ENCODE measurements around the gene IGF1. TPM values are rescaled to one million over a fixed set of nuclear protein-coding genes. Genes with fewer than 3 reads are reported as not detected.

The IGF1 gene
- total and polyA plus RNA-seq, 2 experiments from 2014 or later = not detected

DNA sequence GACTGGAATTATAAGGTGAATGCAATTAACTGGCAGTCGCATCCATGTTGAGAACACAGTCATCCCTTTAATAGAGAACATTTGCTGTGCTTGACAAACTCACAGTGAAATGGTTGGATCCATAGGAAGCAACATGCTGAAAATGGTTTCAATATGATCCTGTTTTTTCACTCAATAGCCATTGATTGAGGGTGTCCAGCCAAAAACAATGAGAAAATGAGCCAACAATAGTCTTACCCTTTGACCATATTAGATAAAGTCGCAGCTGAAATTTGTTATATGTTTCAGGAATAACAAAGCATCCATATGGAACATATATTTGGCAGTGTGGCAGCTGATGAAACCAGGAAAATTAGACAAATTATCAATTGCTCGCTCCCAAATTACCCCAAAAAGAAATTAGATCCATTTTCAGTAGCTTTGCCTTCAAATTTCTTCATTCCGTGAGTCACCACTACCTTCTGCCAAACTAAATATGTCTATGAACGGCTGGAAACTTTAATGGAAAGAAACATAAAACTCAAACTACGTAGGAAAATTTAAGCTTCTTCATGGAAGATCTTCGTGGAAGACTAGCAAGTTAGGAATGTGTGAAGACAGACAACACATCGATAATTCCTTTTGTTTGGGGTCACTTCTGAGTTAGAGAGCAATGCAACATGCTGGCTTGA lies 17.4 kb downstream of the IGF1 start:
- H3K27ac ChIP-seq = no peak overlapping the region
- no peaks in the 10 kb centered on the region for H3K4me1 ChIP-seq (ENCODE audit: low read depth)
- no peaks in the 10 kb centered on the region for H3K36me3 ChIP-seq
- no peak overlapping the region for H3K4me3 ChIP-seq
- DNase-seq (ENCODE audit: low read depth in 1 of 2, low spot score in 1 of 2) = peak in 1 of 2 donors; percentile 53
- H3K9me3 ChIP-seq (ENCODE audit: low read depth) = no peaks in the 10 kb centered on the region
- no peaks in the 10 kb centered on the region for H3K27me3 ChIP-seq
- TF ChIP-seq, protein P1, sequence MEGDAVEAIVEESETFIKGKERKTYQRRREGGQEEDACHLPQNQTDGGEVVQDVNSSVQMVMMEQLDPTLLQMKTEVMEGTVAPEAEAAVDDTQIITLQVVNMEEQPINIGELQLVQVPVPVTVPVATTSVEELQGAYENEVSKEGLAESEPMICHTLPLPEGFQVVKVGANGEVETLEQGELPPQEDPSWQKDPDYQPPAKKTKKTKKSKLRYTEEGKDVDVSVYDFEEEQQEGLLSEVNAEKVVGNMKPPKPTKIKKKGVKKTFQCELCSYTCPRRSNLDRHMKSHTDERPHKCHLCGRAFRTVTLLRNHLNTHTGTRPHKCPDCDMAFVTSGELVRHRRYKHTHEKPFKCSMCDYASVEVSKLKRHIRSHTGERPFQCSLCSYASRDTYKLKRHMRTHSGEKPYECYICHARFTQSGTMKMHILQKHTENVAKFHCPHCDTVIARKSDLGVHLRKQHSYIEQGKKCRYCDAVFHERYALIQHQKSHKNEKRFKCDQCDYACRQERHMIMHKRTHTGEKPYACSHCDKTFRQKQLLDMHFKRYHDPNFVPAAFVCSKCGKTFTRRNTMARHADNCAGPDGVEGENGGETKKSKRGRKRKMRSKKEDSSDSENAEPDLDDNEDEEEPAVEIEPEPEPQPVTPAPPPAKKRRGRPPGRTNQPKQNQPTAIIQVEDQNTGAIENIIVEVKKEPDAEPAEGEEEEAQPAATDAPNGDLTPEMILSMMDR (IDR thresholded peaks at IDR 0.05; ENCODE audit: low read depth, low read length) = no peak

DNA sequence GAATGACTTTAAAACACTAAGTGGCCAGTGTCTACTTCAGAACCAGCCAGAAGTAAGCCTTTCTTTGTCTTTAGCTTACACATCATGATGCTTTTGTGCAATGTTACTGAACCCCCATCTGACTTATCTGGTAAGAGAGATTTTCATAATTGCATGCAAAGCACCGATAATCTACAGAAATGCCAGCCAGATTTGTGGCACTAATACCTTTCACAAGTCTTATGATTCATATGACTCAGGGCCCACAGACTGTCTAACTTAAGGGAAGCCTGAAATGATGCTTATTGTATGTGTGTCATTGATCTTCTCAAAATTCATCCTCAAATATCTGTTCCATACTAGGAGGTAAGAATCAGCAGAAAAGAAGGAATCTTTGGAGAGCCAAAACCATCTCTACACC lies 18.0 kb downstream of the IGF1 start:
- Histone ChIP-seq H3K27me3 (no peaks in the 10 kb centered on the region), H3K4me3 (no peak overlapping the region), H3K27ac (no peak overlapping the region), H3K4me1 (ENCODE audit: low read depth) (no peaks in the 10 kb centered on the region), H3K9me3 (ENCODE audit: low read depth) (no peaks in the 10 kb centered on the region), H3K36me3 (no peaks in the 10 kb centered on the region)
- TF ChIP-seq, protein P1 (IDR thresholded peaks at IDR 0.05; ENCODE audit: low read depth, low read length) = no peak
- DNase-seq (ENCODE audit: low read depth in 1 of 2, low spot score in 1 of 2) = no peak

DNA sequence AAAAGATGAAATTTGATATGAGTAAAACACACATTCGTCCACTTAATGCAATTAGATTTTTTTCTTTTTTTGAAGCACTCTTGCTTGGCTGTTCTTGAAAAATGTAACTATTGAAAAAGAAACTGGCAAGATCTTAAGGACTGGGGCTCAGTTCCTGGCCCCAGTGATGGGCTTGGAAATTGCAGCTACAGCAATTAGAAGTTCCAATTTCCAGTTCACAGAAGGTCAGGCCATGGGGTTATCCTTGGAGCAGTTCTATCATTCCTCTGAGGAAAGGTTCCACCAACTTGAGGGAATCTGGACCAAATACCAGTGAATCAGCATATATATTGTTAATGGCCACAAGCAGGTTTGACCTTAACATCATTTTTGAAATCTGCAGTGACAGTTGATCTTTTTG lies 18.9 kb downstream of the IGF1 start:
- Histone ChIP-seq H3K4me1 (ENCODE audit: low read depth) (no peaks in the 10 kb centered on the region), H3K9me3 (ENCODE audit: low read depth) (no peaks in the 10 kb centered on the region), H3K36me3 (no peaks in the 10 kb centered on the region), H3K27ac (no peak overlapping the region), H3K4me3 (no peak overlapping the region), H3K27me3 (no peaks in the 10 kb centered on the region)
- no peak for DNase-seq (ENCODE audit: low read depth in 1 of 2, low spot score in 1 of 2)
- TF ChIP-seq, protein P1 (IDR thresholded peaks at IDR 0.05; ENCODE audit: low read depth, low read length) = no peak

DNA sequence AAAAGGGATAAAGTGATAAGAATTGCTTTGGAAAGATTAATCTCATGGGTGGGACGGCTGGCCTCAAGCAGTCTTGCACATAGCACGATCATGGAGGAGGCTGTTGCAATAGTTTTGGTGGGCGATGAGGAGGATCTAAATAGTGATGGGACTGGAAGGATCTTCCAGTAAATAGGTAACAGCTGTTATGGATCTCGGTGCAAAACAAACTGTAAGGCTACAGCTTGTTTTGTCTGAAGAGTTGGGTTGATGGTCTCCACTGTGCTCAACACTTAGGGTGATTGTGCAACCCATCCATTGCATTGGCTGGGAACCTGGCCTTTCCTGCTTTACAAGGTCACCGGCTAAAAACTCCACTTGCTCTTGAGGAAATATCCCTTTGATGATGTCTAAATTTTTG lies 21.0 kb downstream of the IGF1 start:
- no peak overlapping the region for H3K27ac ChIP-seq
- no peaks in the 10 kb centered on the region for H3K4me1 ChIP-seq (ENCODE audit: low read depth)
- H3K9me3 ChIP-seq (ENCODE audit: low read depth) = no peaks in the 10 kb centered on the region
- TF ChIP-seq, protein P1 (IDR thresholded peaks at IDR 0.05; ENCODE audit: low read depth, low read length) = no peak
- no peaks in the 10 kb centered on the region for H3K36me3 ChIP-seq
- no peak for DNase-seq (ENCODE audit: low read depth in 1 of 2, low spot score in 1 of 2)
- no peak overlapping the region for H3K4me3 ChIP-seq
- H3K27me3 ChIP-seq = no peaks in the 10 kb centered on the region

DNA sequence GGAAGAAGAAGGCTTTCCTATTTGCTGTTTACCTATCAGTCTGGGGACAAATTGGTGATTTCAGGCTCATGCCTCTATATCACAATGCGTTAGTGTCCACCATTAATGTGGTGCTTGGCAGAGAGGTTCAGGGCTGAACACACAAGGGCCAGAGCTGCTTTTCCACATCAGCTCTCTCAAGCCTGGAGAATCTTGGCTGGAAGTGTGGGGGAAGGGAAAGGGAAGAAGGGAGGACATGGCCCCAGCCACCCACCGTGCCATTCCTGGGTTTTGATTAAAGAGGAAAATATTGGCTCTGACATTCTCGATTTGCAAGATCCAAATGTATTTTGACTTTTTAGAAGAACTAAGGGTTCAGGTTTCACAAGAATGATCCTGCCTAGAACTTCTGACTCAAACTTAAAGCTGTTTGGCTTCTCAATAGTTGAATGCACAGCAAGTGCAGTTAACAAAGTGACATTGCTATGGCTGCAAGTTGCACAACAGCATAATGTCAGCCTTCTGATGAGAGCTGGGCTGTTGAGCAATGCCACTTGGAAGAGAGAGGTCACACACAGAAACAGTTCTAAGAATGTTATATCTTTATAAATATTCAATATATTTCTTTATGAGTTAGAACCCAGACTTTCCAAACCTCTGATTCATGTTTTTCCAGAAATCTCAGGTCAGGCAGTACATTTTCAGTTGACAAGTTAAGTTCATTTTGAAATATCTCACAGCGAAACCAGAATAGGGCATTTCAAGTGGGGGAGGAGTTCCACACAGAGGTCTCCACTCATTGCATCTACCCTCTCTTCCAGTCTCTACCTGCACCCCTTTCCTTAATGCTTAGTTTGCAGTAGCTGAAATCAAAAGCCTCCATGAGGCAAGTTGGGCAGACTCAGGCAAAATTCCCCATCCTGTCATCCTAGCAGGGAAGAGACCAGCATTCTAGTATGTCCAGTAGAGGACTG lies 25.3 kb downstream of the IGF1 start:
- Histone ChIP-seq H3K27ac (no peak overlapping the region), H3K4me1 (ENCODE audit: low read depth) (no peaks in the 10 kb centered on the region), H3K36me3 (no peaks in the 10 kb centered on the region), H3K9me3 (ENCODE audit: low read depth) (no peaks in the 10 kb centered on the region), H3K4me3 (no peak overlapping the region), H3K27me3 (no peaks in the 10 kb centered on the region)
- TF ChIP-seq, protein P1 (IDR thresholded peaks at IDR 0.05; ENCODE audit: low read depth, low read length) = no peak
- DNase-seq (ENCODE audit: low read depth in 1 of 2, low spot score in 1 of 2) = peak in 1 of 2 donors; percentile 51

Measured in cardiac muscle cell (in vitro differentiated cells and primary cell).